ENCODE measurements around the gene TMEM235. TPM values are rescaled to one million over a fixed set of nuclear protein-coding genes. Genes with fewer than 3 reads are reported as not detected.
A peak's percentile ranks its signal among the peaks of the same experiment; 100 is the strongest.

The TMEM235 gene
- total RNA-seq, 1 donor from 2014 or later, result not detected

GRCh38 chr17:78240839-78241238, 9.4 kb downstream of the TMEM235 start:
- no peaks in the 10 kb centered on the region for H3K27me3 ChIP-seq
- peaks cover 7% of the 10 kb centered on the region for H3K4me1 Mint-ChIP-seq
- H3K9me3 ChIP-seq (ENCODE audit: low read depth), result peaks cover 6% of the 10 kb centered on the region
- no peak overlapping the region for H3K4me2 ChIP-seq
- H3K9ac ChIP-seq, result no peak overlapping the region
- H3K9me3 Mint-ChIP-seq, result peaks cover 5% of the 10 kb centered on the region
- H2AFZ ChIP-seq (replicated peaks), result no peak overlapping the region
- H3K27ac ChIP-seq, result no peak overlapping the region
- no peaks in the 10 kb centered on the region for H3F3A ChIP-seq (ENCODE audit: low read depth)
- H4K20me1 ChIP-seq (ENCODE audit: low read depth), result no peaks in the 10 kb centered on the region
- H3K27me3 Mint-ChIP-seq (ENCODE audit: insufficient read depth, low read depth), result peaks cover 2% of the 10 kb centered on the region
- H3K4me1 ChIP-seq, result no peaks in the 10 kb centered on the region
- no peak for DNase-seq (ENCODE audit: low spot score)
- no peak for TF ChIP-seq CTCF (IDR thresholded peaks at IDR 0.05)
- no peak for TF ChIP-seq EZH2 (IDR thresholded peaks at IDR 0.05)
- TF ChIP-seq EZH2phosphoT487 (IDR thresholded peaks at IDR 0.05), result no peak
- no peaks in the 10 kb centered on the region for H3K79me2 ChIP-seq (ENCODE audit: low read depth)
- no peaks in the 10 kb centered on the region for H3K36me3 Mint-ChIP-seq
- H3K4me3 Mint-ChIP-seq, result peak overlapping the region; percentile 15
- no peak overlapping the region for H3K4me3 ChIP-seq
- H3K27ac Mint-ChIP-seq, result peak overlapping the region; percentile 64
- no peaks in the 10 kb centered on the region for H3K36me3 ChIP-seq

GRCh38 chr17:78241277-78242023, 10.0 kb downstream of the TMEM235 start:
- Mint-ChIP-seq H3K9me3 (peaks cover 5% of the 10 kb centered on the region), H3K27me3 (ENCODE audit: insufficient read depth, low read depth) (peaks cover 2% of the 10 kb centered on the region), H3K4me1 (peaks cover 7% of the 10 kb centered on the region), H3K27ac (peak overlapping the region; percentile 67), H3K36me3 (no peaks in the 10 kb centered on the region), H3K4me3 (no peak overlapping the region)
- no peak overlapping the region for H3K9ac ChIP-seq
- no peak overlapping the region for H3K27ac ChIP-seq
- TF ChIP-seq CTCF (IDR thresholded peaks at IDR 0.05) (no peak), EZH2phosphoT487 (IDR thresholded peaks at IDR 0.05) (no peak), EZH2 (IDR thresholded peaks at IDR 0.05) (no peak)
- DNase-seq (ENCODE audit: low spot score), result no peak
- H3K27me3 ChIP-seq, result no peaks in the 10 kb centered on the region
- no peaks in the 10 kb centered on the region for H3K79me2 ChIP-seq (ENCODE audit: low read depth)
- no peak overlapping the region for H2AFZ ChIP-seq (replicated peaks)
- H3K9me3 ChIP-seq (ENCODE audit: low read depth), result peaks cover 6% of the 10 kb centered on the region
- no peaks in the 10 kb centered on the region for H4K20me1 ChIP-seq (ENCODE audit: low read depth)
- H3K4me1 ChIP-seq, result no peaks in the 10 kb centered on the region
- H3K4me3 ChIP-seq, result no peak overlapping the region
- no peaks in the 10 kb centered on the region for H3F3A ChIP-seq (ENCODE audit: low read depth)
- no peak overlapping the region for H3K4me2 ChIP-seq
- no peaks in the 10 kb centered on the region for H3K36me3 ChIP-seq

- no peaks in the 10 kb centered on the region for H3K36me3 Mint-ChIP-seq
- TF ChIP-seq EZH2phosphoT487 (IDR thresholded peaks at IDR 0.05) (no peak), EZH2 (IDR thresholded peaks at IDR 0.05) (no peak), CTCF (IDR thresholded peaks at IDR 0.05) (no peak)
- no peak overlapping the region for H3K9ac ChIP-seq
- H3K4me3 ChIP-seq, result no peak overlapping the region
- peaks cover 5% of the 10 kb centered on the region for H3K9me3 Mint-ChIP-seq
- H3K27me3 Mint-ChIP-seq (ENCODE audit: insufficient read depth, low read depth), result peaks cover 2% of the 10 kb centered on the region
- H3K27ac ChIP-seq, result no peak overlapping the region
- H3K9me3 ChIP-seq (ENCODE audit: low read depth), result peaks cover 6% of the 10 kb centered on the region
- no peak for DNase-seq (ENCODE audit: low spot score)
- H3K27ac Mint-ChIP-seq, result no peak overlapping the region
- no peak overlapping the region for H3K4me3 Mint-ChIP-seq
- H4K20me1 ChIP-seq (ENCODE audit: low read depth), result no peaks in the 10 kb centered on the region
- H3K79me2 ChIP-seq (ENCODE audit: low read depth), result no peaks in the 10 kb centered on the region
- no peaks in the 10 kb centered on the region for H3K36me3 ChIP-seq
- no peak overlapping the region for H2AFZ ChIP-seq (replicated peaks)
- no peaks in the 10 kb centered on the region for H3K27me3 ChIP-seq
- H3K4me2 ChIP-seq, result no peak overlapping the region
- peaks cover 7% of the 10 kb centered on the region for H3K4me1 Mint-ChIP-seq
- no peaks in the 10 kb centered on the region for H3F3A ChIP-seq (ENCODE audit: low read depth)
- no peaks in the 10 kb centered on the region for H3K4me1 ChIP-seq
These were observed 10.8 kb downstream of the TMEM235 start for GRCh38 chr17:78242024-78242742.

All from neural progenitor cell (in vitro differentiated cells).